GM21576 (cell line): Measurements from ENCODE around the gene ABCA10.

Source experiments
- ATAC-seq: cut with Tn5 transposase; IDR thresholded peaks from one replicate; pipeline ENCODE4 v1.9.1; 2021; ENCODE audit warnings: mild to moderate bottlenecking, moderate library complexity; ENCODE audit not compliant: unreplicated experiment

ABCA10 gene

DNA sequence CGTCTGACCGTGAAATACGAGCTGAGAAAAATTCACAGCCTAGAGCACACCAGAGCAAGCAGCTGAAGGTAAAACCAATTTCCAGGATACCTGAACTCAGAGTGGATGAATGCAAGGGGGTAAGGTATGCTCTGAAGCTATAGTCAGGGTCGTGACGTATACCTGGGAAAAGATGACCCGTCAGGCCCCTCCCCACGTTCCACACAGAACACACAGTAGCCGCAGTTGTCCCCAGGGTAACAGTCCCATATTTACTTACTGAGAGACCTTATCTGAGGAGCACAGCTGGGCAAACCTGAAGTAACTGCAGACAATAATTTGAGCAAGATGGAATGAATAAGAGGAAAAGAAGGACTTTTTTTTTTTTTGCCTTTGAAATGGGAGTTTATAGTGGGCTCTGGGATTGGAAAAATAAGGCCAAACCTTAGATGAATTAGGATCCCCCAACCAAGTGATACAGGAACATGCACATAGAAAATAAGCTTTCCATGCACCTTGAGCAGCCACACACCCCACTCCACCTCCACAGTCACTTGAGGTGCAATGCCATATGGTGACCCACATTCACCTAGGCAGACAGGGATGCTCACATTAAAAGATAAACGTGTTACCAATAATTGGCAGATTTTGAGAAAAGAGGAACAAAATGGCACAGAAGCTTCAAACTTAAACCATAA, 124.9 kb downstream of the ABCA10 start:
- no peak for ATAC-seq

DNA sequence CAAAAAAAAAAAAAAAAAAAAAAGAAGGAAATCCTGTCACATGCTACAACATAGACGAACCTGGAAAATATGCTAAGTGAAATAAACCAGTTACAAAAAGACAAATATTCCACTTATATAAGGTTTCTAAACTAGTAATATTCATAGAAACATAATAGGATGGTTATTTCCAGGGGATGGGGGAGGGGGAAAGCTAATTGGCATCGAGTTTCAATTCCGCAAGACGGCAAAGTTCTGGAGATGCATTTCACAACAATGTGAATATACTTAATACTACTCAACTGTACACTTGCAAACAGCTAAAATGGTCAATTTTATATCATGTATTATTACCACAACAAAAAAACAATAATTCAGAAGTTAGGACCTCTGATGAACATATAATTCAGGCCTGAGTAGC, 130.0 kb downstream of the ABCA10 start:
- no peak for ATAC-seq
